MM.1S (cell line): ENCODE measurements around the gene DHX35.

Experiments
- DNase-seq: peaks from one replicate; pipeline ENCODE4 v3.0.0-alpha.2; 2015
- H2AFZ ChIP-seq: fragments of 300-600 bp; sonication (generic); 2 replicates; pipeline ENCODE4 v1.6.0; 2016; ENCODE audit warnings: antibody characterized with exemption, low read length
- H3F3A ChIP-seq: fragments of 300-600 bp; sonication (generic); 2 replicates; pipeline ENCODE4 v1.6.1; 2016; ENCODE audit warnings: mild to moderate bottlenecking, antibody characterized with exemption, low read length, moderate library complexity, mixed read lengths; ENCODE audit not compliant: insufficient read depth
- H3K27ac ChIP-seq: fragments of 300-600 bp; sonication (generic); 2 replicates; pipeline ENCODE4 v1.5.1; 2016; ENCODE audit warnings: mild to moderate bottlenecking, low read length
- H3K27me3 ChIP-seq: fragments of 300-600 bp; sonication (generic); replicated peaks from 2 replicates; pipeline ENCODE4 v1.6.0; 2016; ENCODE audit warnings: low read length; ENCODE audit not compliant: insufficient read depth
- H3K36me3 ChIP-seq: fragments of 300-600 bp; sonication (generic); replicated peaks from 2 replicates; pipeline ENCODE4 v1.6.1; 2016; ENCODE audit warnings: mild to moderate bottlenecking, low read length, mixed read lengths; ENCODE audit not compliant: insufficient read depth
- H3K4me1 ChIP-seq: fragments of 300-600 bp; sonication (generic); 2 replicates; pipeline ENCODE4 v1.6.1; 2016; ENCODE audit warnings: low read length, mixed read lengths
- H3K4me2 ChIP-seq: fragments of 300-600 bp; sonication (generic); 2 replicates; pipeline ENCODE4 v1.6.0; 2016; ENCODE audit warnings: low read depth, low read length
- H3K4me3 ChIP-seq: fragments of 300-600 bp; sonication (generic); 2 replicates; pipeline ENCODE4 v1.5.1; 2016; ENCODE audit warnings: low read length, mixed read lengths
- H3K79me2 ChIP-seq: fragments of 300-600 bp; sonication (generic); 2 replicates; pipeline ENCODE4 v1.6.1; 2016; ENCODE audit warnings: mixed run types, low read length, mixed read lengths
- H3K9ac ChIP-seq: fragments of 300-600 bp; sonication (generic); 2 replicates; pipeline ENCODE4 v1.6.1; 2016; ENCODE audit warnings: low read length, mixed read lengths
- H3K9me2 ChIP-seq: fragments of 300-600 bp; sonication (generic); replicated peaks from 2 replicates; pipeline ENCODE4 v1.6.1; 2016; ENCODE audit warnings: mild to moderate bottlenecking, low read length, mixed read lengths; ENCODE audit not compliant: insufficient read depth
- H3K9me3 ChIP-seq: fragments of 300-600 bp; sonication (generic); replicated peaks from 2 replicates; pipeline ENCODE4 v1.6.1; 2016; ENCODE audit warnings: mild to moderate bottlenecking, low read length, mixed read lengths; ENCODE audit not compliant: insufficient read depth
- H4K20me1 ChIP-seq: fragments of 300-600 bp; sonication (generic); 2 replicates; pipeline ENCODE4 v1.6.1; 2016; ENCODE audit warnings: mild to moderate bottlenecking, low read length, moderate library complexity, mixed read lengths; ENCODE audit not compliant: insufficient read depth
- CTCF ChIP-seq: fragments of 300-600 bp; sonication (generic); IDR thresholded peaks from 2 replicates; pipeline ENCODE4 v1.5.1; 2016; ENCODE audit warnings: antibody characterized with exemption, low read length, mixed read lengths
- EZH2 ChIP-seq: fragments of 300-600 bp; sonication (generic); optimal IDR thresholded peaks from 2 replicates; pipeline ENCODE3; 2017; ENCODE audit warnings: low read depth, mild to moderate bottlenecking, antibody characterized with exemption, low read length, mixed read lengths
- EZH2phosphoT487 ChIP-seq: fragments of 300-600 bp; sonication (generic); IDR thresholded peaks from 2 replicates; pipeline ENCODE4 v1.6.1; 2018; ENCODE audit warnings: antibody characterized with exemption, low read length

DHX35 gene

GRCh38 chr20:38970302-38970701 is 8.2 kb downstream of the DHX35 start:
- no peak overlapping the region for H3K27ac ChIP-seq
- H3K27me3 ChIP-seq = no peaks in the 10 kb centered on the region
- H3K9me2 ChIP-seq = no peaks in the 10 kb centered on the region
- H3K4me3 ChIP-seq = no peak overlapping the region
- no peak for DNase-seq
- H3K9me3 ChIP-seq = no peaks in the 10 kb centered on the region
- no peaks in the 10 kb centered on the region for H3F3A ChIP-seq
- H3K4me2 ChIP-seq = no peak overlapping the region
- no peaks in the 10 kb centered on the region for H3K36me3 ChIP-seq
- H3K4me1 ChIP-seq = no peaks in the 10 kb centered on the region
- H3K9ac ChIP-seq = no peak overlapping the region
- TF ChIP-seq EZH2phosphoT487 = no peak
- no peak for TF ChIP-seq CTCF
- no peak for TF ChIP-seq EZH2
- no peak overlapping the region for H2AFZ ChIP-seq
- H4K20me1 ChIP-seq = no peaks in the 10 kb centered on the region
- peaks cover 17% of the 10 kb centered on the region for H3K79me2 ChIP-seq

- Histone ChIP-seq H3K4me3 (no peak overlapping the region), H3K4me1 (no peaks in the 10 kb centered on the region), H3K27ac (no peak overlapping the region), H3K79me2 (no peaks in the 10 kb centered on the region), H3K9me2 (no peaks in the 10 kb centered on the region), H3K4me2 (no peak overlapping the region), H3K9me3 (no peaks in the 10 kb centered on the region), H3K9ac (no peak overlapping the region), H3F3A (no peaks in the 10 kb centered on the region), H2AFZ (no peak overlapping the region), H3K27me3 (no peaks in the 10 kb centered on the region), H3K36me3 (no peaks in the 10 kb centered on the region), H4K20me1 (no peaks in the 10 kb centered on the region)
- TF ChIP-seq CTCF (no peak), EZH2phosphoT487 (no peak), EZH2 (no peak)
- no peak for DNase-seq
Observed at GRCh38 chr20:38973107-38973506, 11.0 kb downstream of the DHX35 start.

GRCh38 chr20:38973645-38974044 is 11.5 kb downstream of the DHX35 start:
- Histone ChIP-seq H2AFZ (no peak overlapping the region), H3K27me3 (no peaks in the 10 kb centered on the region), H3K79me2 (no peaks in the 10 kb centered on the region), H3K9me3 (no peaks in the 10 kb centered on the region), H3K9ac (no peak overlapping the region), H3K9me2 (no peaks in the 10 kb centered on the region), H3F3A (no peaks in the 10 kb centered on the region), H3K4me3 (no peak overlapping the region), H3K4me1 (no peaks in the 10 kb centered on the region), H3K36me3 (no peaks in the 10 kb centered on the region), H3K4me2 (no peak overlapping the region), H4K20me1 (no peaks in the 10 kb centered on the region), H3K27ac (no peak overlapping the region)
- TF ChIP-seq EZH2phosphoT487 (no peak), CTCF (no peak), EZH2 (no peak)
- DNase-seq = no peak
